K562 (cell line): ENCODE results near the gene METAP1D. TPM values are rescaled to one million over a fixed set of nuclear protein-coding genes. Genes with fewer than 3 reads are reported as not detected.

Experiments used
- ATAC-seq: fragments of 200-7000 bp; cut with Tn5 transposase; 3 replicates; pipeline ENCODE4 v1.9.1; 2020; ENCODE audit warnings: moderate library complexity
- BruUV-seq: library from RNA; stranded (reverse); fragments of 400-500 nt; replicated peaks from 2 replicates; lab custom pipeline; 2021; lab: Mats Ljungman, UMichigan
- CTCF ChIA-PET: fragments of 300-600 bp; formaldehyde crosslinking; extraction: SDS; loops from one replicate; lab custom pipeline; 2021; ENCODE audit warnings: low intra/inter-chr PET ratio; lab: Yijun Ruan, JAX
- POLR2A ChIA-PET: fragments of 300-600, 350-650 bp; sonication (Branson Sonifier 250); formaldehyde crosslinking; extraction: SDS; loops from one replicate; lab custom pipeline; 2021; ENCODE audit warnings: antibody characterized with exemption, inconsistent platforms; lab: Yijun Ruan, JAX
- DNase-seq, 4 experiments: peaks; one replicate each; pipeline versions ENCODE4 v3.0.0 to v3.0.0-alpha.2; 2011 to 2018; ENCODE audit warnings: low spot score in 3 of 4, mixed read lengths in 3 of 4; ENCODE audit errors: extremely low read depth in 1 of 4
- FAIRE-seq: peaks from 2 replicates; lab custom pipeline; 2011; peaks lifted over from hg19 to GRCh38; lab: Jason Lieb, UNC
- H2AFZ ChIP-seq: 2 replicates; pipeline ENCODE4 v1.6.0; 2011; ENCODE audit warnings: low read depth, low read length, control low read depth, inconsistent platforms
- H3K27ac ChIP-seq: fragments of 200-600 bp; 3 replicates; pipeline ENCODE4 v1.8.0; 2011; ENCODE audit warnings: low read depth, mild to moderate bottlenecking, control low read depth, inconsistent platforms, low read length, moderate library complexity, mixed read lengths; ENCODE audit errors: extremely low read depth
- H3K27me3 ChIP-seq, 2 experiments: fragments of 300-600 bp in 1 of 2; 2 replicates in 1 of 2; 3 replicates in 1 of 2; pipeline versions ENCODE4 v1.6.0 to v1.8.0; 2011; ENCODE audit warnings: inconsistent platforms in 2 of 2, low read length in 2 of 2, mild to moderate bottlenecking in 1 of 2, mixed read lengths in 1 of 2, moderate library complexity in 1 of 2; ENCODE audit not compliant: control insufficient read depth in 2 of 2, insufficient read depth in 2 of 2
- H3K36me3 ChIP-seq: fragments of 300-600 bp; 3 replicates; pipeline ENCODE4 v1.8.0; 2011; ENCODE audit warnings: mild to moderate bottlenecking, low read length, inconsistent platforms; ENCODE audit not compliant: control insufficient read depth, insufficient read depth
- H3K4me1 ChIP-seq, 2 experiments: fragments of 200-600 bp in 1 of 2; replicated peaks in 1 of 2; 2 replicates in 1 of 2; 3 replicates in 1 of 2; pipeline versions ENCODE4 v1.5.1 to v1.8.0; 2011; ENCODE audit warnings: inconsistent platforms in 2 of 2, low read length in 2 of 2, mild to moderate bottlenecking in 1 of 2, mixed read lengths in 1 of 2, moderate library complexity in 1 of 2; ENCODE audit not compliant: control insufficient read depth in 2 of 2, insufficient read depth in 2 of 2
- H3K4me2 ChIP-seq: 2 replicates; pipeline ENCODE4 v1.6.1; 2011; ENCODE audit warnings: low read length, control low read depth, inconsistent platforms, mixed read lengths; ENCODE audit not compliant: insufficient read depth
- H3K4me3 ChIP-seq: fragments of 200-600 bp; sonication (generic), shearing (Covaris generic); 2 replicates; pipeline ENCODE4 v1.5.1; 2016; ENCODE audit warnings: control low read depth, inconsistent platforms
- H3K79me2 ChIP-seq: fragments of 200-600 bp; 3 replicates; pipeline ENCODE4 v1.8.0; 2011; ENCODE audit warnings: low read length, inconsistent platforms; ENCODE audit not compliant: control insufficient read depth, insufficient read depth
- H3K9ac ChIP-seq, 2 experiments: 2 replicates each; pipeline versions ENCODE4 v1.6.0 to v1.6.1; 2011; ENCODE audit warnings: low read depth in 2 of 2, low read length in 2 of 2, control low read depth in 1 of 2, inconsistent platforms in 1 of 2, mild to moderate bottlenecking in 1 of 2, mixed read lengths in 1 of 2; ENCODE audit not compliant: insufficient read depth in 1 of 2
- H3K9me1 ChIP-seq: one replicate; pipeline ENCODE4 v1.6.0; 2011; ENCODE audit warnings: inconsistent platforms, mild to moderate bottlenecking, low read length, moderate library complexity; ENCODE audit not compliant: control insufficient read depth, insufficient read depth
- H3K9me3 ChIP-seq: replicated peaks from 2 replicates; pipeline ENCODE4 v1.5.1; 2011; ENCODE audit warnings: low read depth, low read length, inconsistent platforms; ENCODE audit not compliant: control insufficient read depth, insufficient read depth
- H4K20me1 ChIP-seq: replicated peaks from 2 replicates; pipeline ENCODE4 v1.6.1; 2011; ENCODE audit warnings: low read length, inconsistent platforms, mixed read lengths; ENCODE audit not compliant: control insufficient read depth, insufficient read depth
- KLF6 ChIP-seq: fragments of 250-450 bp; sonication (Bioruptor Pico); IDR thresholded peaks from 2 replicates; pipeline ENCODE4 v1.4.0; 2020; ENCODE audit warnings: mild to moderate bottlenecking, moderate library complexity, borderline replicate concordance
- MLLT1 ChIP-seq, 2 experiments: fragments of 450-650 bp; IDR thresholded peaks; 2 replicates each; pipeline ENCODE4 v1.6.1; 2016
- SIN3A ChIP-seq, 2 experiments: fragments of 150-350 bp in 1 of 2; IDR thresholded peaks; 2 replicates each; pipeline ENCODE4 v1.6.1; 2011 to 2016; ENCODE audit warnings: borderline replicate concordance in 2 of 2, low read depth in 2 of 2, low read length in 2 of 2, mild to moderate bottlenecking in 2 of 2, moderate library complexity in 2 of 2; ENCODE audit not compliant: control insufficient read depth in 1 of 2
- ZBTB33 ChIP-seq: sonication (generic); formaldehyde crosslinking; IDR thresholded peaks from 2 replicates; pipeline ENCODE4 v1.8.1; 2023; ENCODE audit warnings: mild to moderate bottlenecking, missing genetic modification reagents
- WGBS: fragments of 100-300 bp; shearing (Covaris generic); methylation state at CpG from one replicate; pipeline ENCODE4 v1.1.6; 2016; ENCODE audit warnings: low coverage, mixed read lengths; ENCODE audit not compliant: insufficient coverage; ENCODE audit errors: missing lambda C conversion rate; 5-methylcytosine and 5-hydroxymethylcytosine counted together
- in situ Hi-C: fragments of 300-500 bp; cut with MboI; formaldehyde crosslinking; loops from 4 replicates; pipeline ENCODE4 v1.15.0; 2018; ENCODE audit warnings: inconsistent platforms, mixed read lengths
- intact Hi-C: fragments of 100-400 bp; cut with micrococcal nuclease; formaldehyde crosslinking; loops from 2 replicates; pipeline ENCODE4 v1.14.2; 2022
- polyA plus RNA-seq, 8 experiments: library from polyadenylated mRNA; depleted of rRNA in 4 of 8; stranded (reverse) in 5 of 8; unstranded in 3 of 8; fragments of >200 nt; fragmentation: Nextera tagmentation in 2 of 8; fragmentation: Illumina TruSeq in 1 of 8; extraction: Ambion mirVana in 2 of 8; extraction: Trizol in 1 of 8; gene quantifications; 2 replicates each; pipeline versions ENCODE4 v1.2.1 to v1.2.3, GENCODE V29; 2011 to 2014; ENCODE audit warnings: inconsistent platforms in 1 of 8, missing spikeins in 1 of 8
- total RNA-seq, 7 experiments: library from RNA; depleted of rRNA in 6 of 7; stranded (reverse); fragments of >200 nt in 6 of 7; fragmentation: Illumina TruSeq in 2 of 7; extraction: Trizol in 2 of 7; gene quantifications; 2 replicates each; pipeline versions ENCODE4 v1.2.1 to v1.2.3, GENCODE V29; 2011 to 2021; ENCODE audit warnings: low replicate concordance in 1 of 7

The METAP1D gene
- total and polyA plus RNA-seq, 9 of the 15 experiments (the other 6 are each of a cell fraction or from before 2014, with no cell fraction given), result 8.0 to 23.4 (median 15.7) TPM

GRCh38 chr2:172093416-172094293 is 93.9 kb downstream of the METAP1D start (continued):
- TF ChIP-seq MLLT1 (IDR thresholded peaks at IDR 0.05), result peak in 1 of 2 experiments; percentile 84; a peak in 2 of 4 replicates

DNA sequence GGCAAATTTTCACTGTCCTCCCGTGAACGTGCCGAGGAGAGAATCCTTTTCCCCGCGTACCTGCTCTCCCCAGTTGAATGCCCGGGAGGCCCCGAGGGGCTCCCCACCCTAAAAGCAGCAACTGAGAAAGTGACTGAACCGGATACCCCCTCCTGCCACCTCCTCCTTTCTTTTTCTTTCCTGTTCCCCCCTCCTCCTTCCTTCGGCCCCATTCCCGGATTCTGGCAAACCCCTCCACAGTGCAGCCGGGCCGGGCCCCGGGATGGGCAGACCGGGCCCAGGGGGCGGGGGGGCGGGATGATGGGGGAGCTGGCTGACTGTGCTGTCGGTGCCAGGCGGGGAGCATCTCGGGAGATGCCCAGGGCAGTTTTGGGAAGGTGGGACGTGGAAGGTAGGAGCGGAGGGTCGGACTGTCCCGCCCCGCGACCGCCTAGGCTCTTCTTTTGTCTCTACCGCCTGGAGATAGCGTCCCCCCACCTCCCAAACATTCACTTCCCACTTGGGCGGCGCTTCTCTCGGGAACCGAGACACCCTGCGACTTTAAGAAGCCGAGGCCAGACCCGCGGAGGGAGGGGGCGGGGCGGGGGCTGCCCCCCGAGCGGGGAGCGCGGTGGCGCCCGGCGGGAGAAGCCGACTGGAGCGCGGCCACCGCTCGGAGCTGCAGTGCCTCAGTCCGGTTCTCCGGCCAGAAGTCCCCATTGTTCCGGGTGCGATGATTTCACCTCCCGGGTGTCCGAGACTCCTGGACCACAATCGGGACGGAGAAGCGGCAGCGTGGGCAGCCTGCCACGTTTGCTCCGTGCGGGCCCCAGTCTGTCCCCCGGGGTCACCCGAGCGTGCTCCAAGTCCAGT is 94.8 kb downstream of the METAP1D start:
- in situ Hi-C loops, result no loop called here
- Histone ChIP-seq H3K9ac (no peak overlapping the region), H3K27me3 (no peaks in the 10 kb centered on the region; a peak in 1 of 5 replicates), H3K27ac (no peak overlapping the region), H3K79me2 (no peaks in the 10 kb centered on the region), H3K4me2 (no peak overlapping the region), H3K9me1 (no peaks in the 10 kb centered on the region), H3K9me3 (no peaks in the 10 kb centered on the region), H3K4me1 (peaks cover 19 to 35% of the 10 kb centered on the region in 2 experiments), H2AFZ (no peak overlapping the region), H3K36me3 (no peaks in the 10 kb centered on the region), H4K20me1 (no peaks in the 10 kb centered on the region), H3K4me3 (no peak overlapping the region)
- FAIRE-seq (no peak), ATAC-seq (no peak), DNase-seq (no peak)
- 87% methylated on average over 28 of the region's 66 CpGs for WGBS
- intact Hi-C loops, result no loop called here
- ChIA-PET POLR2A (no interaction called here), CTCF (no interaction called here)
- TF ChIP-seq KLF6 (CRISPR knock-in tag) (no peak), SIN3A (IDR thresholded peaks at IDR 0.05; ENCODE audit: borderline replicate concordance in 2 of 2, control insufficient read depth in 1 of 2, low read depth in 2 of 2, low read length in 2 of 2) (no peak), ZBTB33 (peak; percentile 76)
- BruUV-seq, result no TSS peak
